SH-SY5Y (cell line): ENCODE measurements around the gene TAOK3.

Experiments
- GATA2 ChIP-seq: IDR thresholded peaks from 2 replicates; pipeline ENCODE4 v1.6.1; 2011; ENCODE audit warnings: mild to moderate bottlenecking, low read depth, low read length
- GATA3 ChIP-seq: IDR thresholded peaks from 2 replicates; pipeline ENCODE4 v1.6.1; 2011; ENCODE audit warnings: low read depth, mild to moderate bottlenecking, low read length, moderate library complexity

DNA sequence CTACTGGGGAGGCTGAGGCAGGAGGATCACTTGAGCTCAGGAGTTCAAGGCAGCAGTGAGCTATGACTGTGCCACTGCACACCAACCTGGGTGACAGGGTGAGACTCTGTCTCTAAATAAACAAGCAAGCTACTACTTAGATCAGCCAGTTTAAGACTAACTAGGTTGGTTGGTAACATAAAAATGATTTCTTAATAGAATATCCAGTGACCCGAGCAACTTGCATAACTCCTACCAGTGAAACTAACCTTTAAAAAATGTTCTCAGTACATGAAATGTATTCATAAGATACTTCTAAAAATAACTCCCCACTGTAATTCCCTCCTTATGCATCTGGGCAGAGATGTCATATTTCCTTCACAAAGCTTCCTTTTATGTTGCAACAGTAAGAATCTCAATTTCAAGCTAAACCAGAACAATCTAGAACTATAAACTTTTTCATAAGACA is 15.9 kb downstream of the TAOK3 start:
- TF ChIP-seq GATA3 (no peak), GATA2 (no peak)
